K562 (cell line): ENCODE measurements around the gene ACSL3. TPM values are rescaled to one million over a fixed set of nuclear protein-coding genes. Genes with fewer than 3 reads are reported as not detected.
A peak's percentile ranks its signal among the peaks of the same experiment; 100 is the strongest.

ENCODE experiments used
- ATAC-seq: fragments of 200-7000 bp; cut with Tn5 transposase; 3 replicates; pipeline ENCODE4 v1.9.1; 2020; ENCODE audit warnings: moderate library complexity
- BruUV-seq: library from RNA; stranded (reverse); fragments of 400-500 nt; replicated peaks from 2 replicates; lab custom pipeline; 2021; lab: Mats Ljungman, UMichigan
- CTCF ChIA-PET: fragments of 300-600 bp; formaldehyde crosslinking; extraction: SDS; loops from one replicate; lab custom pipeline; 2021; ENCODE audit warnings: low intra/inter-chr PET ratio; lab: Yijun Ruan, JAX
- POLR2A ChIA-PET: fragments of 300-600, 350-650 bp; sonication (Branson Sonifier 250); formaldehyde crosslinking; extraction: SDS; loops from one replicate; lab custom pipeline; 2021; ENCODE audit warnings: antibody characterized with exemption, inconsistent platforms; lab: Yijun Ruan, JAX
- DNase-seq, 4 experiments: peaks; one replicate each; pipeline versions ENCODE4 v3.0.0 to v3.0.0-alpha.2; 2011 to 2018; ENCODE audit warnings: low spot score in 3 of 4, mixed read lengths in 3 of 4; ENCODE audit errors: extremely low read depth in 1 of 4
- FAIRE-seq: peaks from 2 replicates; lab custom pipeline; 2011; peaks lifted over from hg19 to GRCh38; lab: Jason Lieb, UNC
- H2AFZ ChIP-seq: 2 replicates; pipeline ENCODE4 v1.6.0; 2011; ENCODE audit warnings: low read depth, low read length, control low read depth, inconsistent platforms
- H3K27ac ChIP-seq: fragments of 200-600 bp; 3 replicates; pipeline ENCODE4 v1.8.0; 2011; ENCODE audit warnings: low read depth, mild to moderate bottlenecking, control low read depth, inconsistent platforms, low read length, moderate library complexity, mixed read lengths; ENCODE audit errors: extremely low read depth
- H3K27me3 ChIP-seq, 2 experiments: fragments of 300-600 bp in 1 of 2; 2 replicates in 1 of 2; 3 replicates in 1 of 2; pipeline versions ENCODE4 v1.6.0 to v1.8.0; 2011; ENCODE audit warnings: inconsistent platforms in 2 of 2, low read length in 2 of 2, mild to moderate bottlenecking in 1 of 2, mixed read lengths in 1 of 2, moderate library complexity in 1 of 2; ENCODE audit not compliant: control insufficient read depth in 2 of 2, insufficient read depth in 2 of 2
- H3K36me3 ChIP-seq: fragments of 300-600 bp; 3 replicates; pipeline ENCODE4 v1.8.0; 2011; ENCODE audit warnings: mild to moderate bottlenecking, low read length, inconsistent platforms; ENCODE audit not compliant: control insufficient read depth, insufficient read depth
- H3K4me1 ChIP-seq, 2 experiments: fragments of 200-600 bp in 1 of 2; replicated peaks in 1 of 2; 2 replicates in 1 of 2; 3 replicates in 1 of 2; pipeline versions ENCODE4 v1.5.1 to v1.8.0; 2011; ENCODE audit warnings: inconsistent platforms in 2 of 2, low read length in 2 of 2, mild to moderate bottlenecking in 1 of 2, mixed read lengths in 1 of 2, moderate library complexity in 1 of 2; ENCODE audit not compliant: control insufficient read depth in 2 of 2, insufficient read depth in 2 of 2
- H3K4me2 ChIP-seq: 2 replicates; pipeline ENCODE4 v1.6.1; 2011; ENCODE audit warnings: low read length, control low read depth, inconsistent platforms, mixed read lengths; ENCODE audit not compliant: insufficient read depth
- H3K4me3 ChIP-seq: fragments of 200-600 bp; sonication (generic), shearing (Covaris generic); 2 replicates; pipeline ENCODE4 v1.5.1; 2016; ENCODE audit warnings: control low read depth, inconsistent platforms
- H3K79me2 ChIP-seq: fragments of 200-600 bp; 3 replicates; pipeline ENCODE4 v1.8.0; 2011; ENCODE audit warnings: low read length, inconsistent platforms; ENCODE audit not compliant: control insufficient read depth, insufficient read depth
- H3K9ac ChIP-seq, 2 experiments: 2 replicates each; pipeline versions ENCODE4 v1.6.0 to v1.6.1; 2011; ENCODE audit warnings: low read depth in 2 of 2, low read length in 2 of 2, control low read depth in 1 of 2, inconsistent platforms in 1 of 2, mild to moderate bottlenecking in 1 of 2, mixed read lengths in 1 of 2; ENCODE audit not compliant: insufficient read depth in 1 of 2
- H3K9me1 ChIP-seq: one replicate; pipeline ENCODE4 v1.6.0; 2011; ENCODE audit warnings: inconsistent platforms, mild to moderate bottlenecking, low read length, moderate library complexity; ENCODE audit not compliant: control insufficient read depth, insufficient read depth
- H3K9me3 ChIP-seq: replicated peaks from 2 replicates; pipeline ENCODE4 v1.5.1; 2011; ENCODE audit warnings: low read depth, low read length, inconsistent platforms; ENCODE audit not compliant: control insufficient read depth, insufficient read depth
- H4K20me1 ChIP-seq: replicated peaks from 2 replicates; pipeline ENCODE4 v1.6.1; 2011; ENCODE audit warnings: low read length, inconsistent platforms, mixed read lengths; ENCODE audit not compliant: control insufficient read depth, insufficient read depth
- CTCF ChIP-seq, 3 experiments: IDR thresholded peaks in 2 of 3; conservative IDR thresholded peaks in 1 of 3; 2 replicates each; pipeline ENCODE4 v1.5.1; 2011 to 2012; ENCODE audit warnings: low read length in 3 of 3, mild to moderate bottlenecking in 3 of 3, control low read depth in 2 of 3, improper control_type of control experiment in 1 of 3, inconsistent platforms in 1 of 3, low read depth in 1 of 3, mixed read lengths in 1 of 3, moderate library complexity in 1 of 3; ENCODE audit not compliant: insufficient read depth in 2 of 3
- HDAC8 ChIP-seq: fragments of 450-650 bp; IDR thresholded peaks from 2 replicates; pipeline ENCODE4 v1.6.1; 2016; ENCODE audit warnings: mild to moderate bottlenecking, missing genetic modification characterization, moderate library complexity, missing compliant biosample characterization
- HMBOX1 ChIP-seq: sonication (generic); IDR thresholded peaks from 2 replicates; pipeline ENCODE4 v1.6.1; 2016
- NFE2L1 ChIP-seq: fragments of 450-650 bp; IDR thresholded peaks from 2 replicates; pipeline ENCODE4 v1.6.1; 2016; ENCODE audit warnings: missing genetic modification characterization, low read depth, mild to moderate bottlenecking, missing compliant biosample characterization, moderate library complexity, borderline replicate concordance
- NFIX ChIP-seq: fragments of 250-450 bp; sonication (Bioruptor Pico); IDR thresholded peaks from 2 replicates; pipeline ENCODE4 v1.4.0; 2020; ENCODE audit warnings: low read depth, mild to moderate bottlenecking, moderate library complexity
- NR2C2 ChIP-seq, 2 experiments: fragments of 200-800 bp in 1 of 2; sonication (Bioruptor generic) in 1 of 2; sonication (generic) in 1 of 2; formaldehyde crosslinking in 1 of 2; IDR thresholded peaks; 2 replicates each; pipeline versions ENCODE4 v1.6.1 to v1.8.0; 2016 to 2022; ENCODE audit warnings: mild to moderate bottlenecking in 1 of 2, missing compliant biosample characterization in 1 of 2, missing genetic modification characterization in 1 of 2, missing genetic modification reagents in 1 of 2
- WGBS: fragments of 100-300 bp; shearing (Covaris generic); methylation state at CpG from one replicate; pipeline ENCODE4 v1.1.6; 2016; ENCODE audit warnings: low coverage, mixed read lengths; ENCODE audit not compliant: insufficient coverage; ENCODE audit errors: missing lambda C conversion rate; 5-methylcytosine and 5-hydroxymethylcytosine counted together
- in situ Hi-C: fragments of 300-500 bp; cut with MboI; formaldehyde crosslinking; loops from 4 replicates; pipeline ENCODE4 v1.15.0; 2018; ENCODE audit warnings: inconsistent platforms, mixed read lengths
- intact Hi-C: fragments of 100-400 bp; cut with micrococcal nuclease; formaldehyde crosslinking; loops from 2 replicates; pipeline ENCODE4 v1.14.2; 2022
- polyA plus RNA-seq, 8 experiments: library from polyadenylated mRNA; depleted of rRNA in 4 of 8; stranded (reverse) in 5 of 8; unstranded in 3 of 8; fragments of >200 nt; fragmentation: Nextera tagmentation in 2 of 8; fragmentation: Illumina TruSeq in 1 of 8; extraction: Ambion mirVana in 2 of 8; extraction: Trizol in 1 of 8; gene quantifications; 2 replicates each; pipeline versions ENCODE4 v1.2.1 to v1.2.3, GENCODE V29; 2011 to 2014; ENCODE audit warnings: inconsistent platforms in 1 of 8, missing spikeins in 1 of 8
- total RNA-seq, 7 experiments: library from RNA; depleted of rRNA in 6 of 7; stranded (reverse); fragments of >200 nt in 6 of 7; fragmentation: Illumina TruSeq in 2 of 7; extraction: Trizol in 2 of 7; gene quantifications; 2 replicates each; pipeline versions ENCODE4 v1.2.1 to v1.2.3, GENCODE V29; 2011 to 2021; ENCODE audit warnings: low replicate concordance in 1 of 7

Gene ACSL3
- total and polyA plus RNA-seq, 9 of the 15 experiments (the other 6 are each of a cell fraction or from before 2014, with no cell fraction given): 21.3 to 123 (median 85.2) TPM

GRCh38 chr2:222862106-222862908 lies 1.5 kb downstream of the ACSL3 start:
- Histone ChIP-seq H3K27me3 (no peaks in the 10 kb centered on the region), H3K9me1 (no peaks in the 10 kb centered on the region), H4K20me1 (peaks cover 46% of the 10 kb centered on the region), H2AFZ (no peak overlapping the region), H3K79me2 (peaks cover 65% of the 10 kb centered on the region), H3K36me3 (no peaks in the 10 kb centered on the region; the same call in 2 of the 3 replicates), H3K9me3 (no peaks in the 10 kb centered on the region), H3K9ac (peak overlapping the region; percentile 89 to 98; a peak in 3 of 4 replicates), H3K27ac (peak overlapping the region; percentile 92), H3K4me1 (peaks cover 6 to 35% of the 10 kb centered on the region in 2 experiments; a peak in 4 of 5 replicates), H3K4me2 (peak overlapping the region; percentile 89), H3K4me3 (peak overlapping the region; percentile 93)
- POLR2A ChIA-PET: interaction anchor here (1.2 to 2.0 kb wide), 7 partner anchors 12 to 156 kb away, joined by 3 to 6 read pairs (median 5); no protein-coding TSS in a partner anchor
- no peak for TF ChIP-seq HDAC8 (tag)
- peak in 1 of 3 experiments; percentile 21; a peak in 1 of 6 replicates for TF ChIP-seq CTCF (IDR thresholded peaks at IDR 0.05 in 2 of 3, conservative IDR thresholded peaks at IDR 0.05 in 1 of 3; ENCODE audit: insufficient read depth in 2 of 3, low read depth in 1 of 3, low read length in 3 of 3)
- no peak for TF ChIP-seq NFE2L1 (tag)
- no peak for TF ChIP-seq NR2C2 (CRISPR knock-in tag; IDR thresholded peaks at IDR 0.05)
- no peak for TF ChIP-seq NR2C2 (tag; IDR thresholded peaks at IDR 0.05)
- 0 out of 2 replicates have a peak, but pooled peaks have one; percentile 9 for TF ChIP-seq HMBOX1
- TF ChIP-seq NFIX: no peak
- WGBS: 0% methylated on average over 7 of the region's 7 CpGs
- CTCF ChIA-PET: interaction anchor here (1.7 kb wide), 1 partner anchor 154 kb away, joined by 5 read pairs; no protein-coding TSS in a partner anchor
- FAIRE-seq (no peak), DNase-seq (peak in 1 of 4 experiments; percentile 31), ATAC-seq (peak; percentile 7)
- intact Hi-C loops: loop anchor here (1.0 to 5.0 kb wide), 2 partner anchors 40 to 153 kb away; no protein-coding TSS in a partner anchor
- TSS peak; percentile 74 for BruUV-seq
- in situ Hi-C loops: no loop called here
